AG04450 (cell line): Measurements from ENCODE around the gene JMJD6. TPM values are rescaled to one million over a fixed set of nuclear protein-coding genes. Genes with fewer than 3 reads are reported as not detected.

Source experiments
- CTCF ChIA-PET: fragments of 300-600, 350-600 bp; formaldehyde crosslinking; extraction: SDS; loops from one replicate; lab custom pipeline; 2022; ENCODE audit warnings: antibody characterized with exemption, inconsistent platforms; lab: Charles Lee
- POLR2A ChIA-PET: fragments of 350-600 bp; formaldehyde crosslinking; extraction: SDS; loops from one replicate; lab custom pipeline; 2021; ENCODE audit warnings: antibody characterized with exemption, inconsistent platforms; lab: Yijun Ruan, JAX
- DNase-seq: peaks from one replicate; pipeline ENCODE4 v3.0.0-alpha.2; 2011; ENCODE audit warnings: low read depth, low spot score
- H3K27ac ChIP-seq: one replicate; pipeline ENCODE4 v1.5.1; 2012; ENCODE audit warnings: low read depth, low read length, control low read depth
- H3K27me3 ChIP-seq: one replicate; pipeline ENCODE4 v1.6.0; 2012; ENCODE audit warnings: low read length; ENCODE audit not compliant: control insufficient read depth, insufficient read depth
- H3K4me3 ChIP-seq: 2 replicates; pipeline ENCODE4 v1.5.1; 2011; ENCODE audit warnings: mild to moderate bottlenecking, low read depth, low read length, control low read depth
- H3K9me3 ChIP-seq: 2 replicates; pipeline ENCODE4 v1.5.1; 2012; ENCODE audit warnings: low read length; ENCODE audit not compliant: control insufficient read depth, insufficient read depth
- CTCF ChIP-seq: IDR thresholded peaks from 2 replicates; pipeline ENCODE4 v1.5.1; 2011; ENCODE audit warnings: low read depth, low read length, control low read depth, inconsistent platforms
- polyA plus RNA-seq: library from polyadenylated mRNA; depleted of rRNA; stranded (reverse); fragments of >200 nt; gene quantifications from 2 replicates; pipeline ENCODE4 v1.2.3, GENCODE V29; 2011

The JMJD6 gene
- polyA plus RNA-seq, 1 experiment = 12.4 TPM

- ChIA-PET CTCF (interaction anchor here (1.0 kb wide), 1 partner anchor 8 kb away, joined by 3 read pairs; no protein-coding TSS in a partner anchor), POLR2A (interaction anchor here (0.8 to 5.4 kb wide), 4 partner anchors 9 to 189 kb away, joined by 3 to 41 read pairs (median 9); partner anchors contain the start of genes JMJD6 and METTL23)
Measured at GRCh38 chr17:76735586-76736348, 9.4 kb upstream of the JMJD6 start.

GRCh38 chr17:76735006-76735405 lies 8.6 kb upstream of the JMJD6 start:
- ChIA-PET POLR2A (interaction anchor here (0.6 to 5.4 kb wide), 4 partner anchors 8 to 358 kb away, joined by 4 to 41 read pairs (median 6); partner anchors contain the start of genes JMJD6, METTL23 and MXRA7), CTCF (interaction anchor here (1.5 kb wide), 1 partner anchor 212 kb away, joined by 4 read pairs; no protein-coding TSS in a partner anchor)
- TF ChIP-seq CTCF = no peak
- Histone ChIP-seq H3K27ac (no peak overlapping the region), H3K4me3 (peak overlapping the region; percentile 96), H3K9me3 (no peaks in the 10 kb centered on the region; the same call in 1 of the 2 replicates), H3K27me3 (no peaks in the 10 kb centered on the region)
- no peak for DNase-seq

More at GRCh38 chr17:76735586-76736348, 9.4 kb upstream of the JMJD6 start:
- Histone ChIP-seq H3K27me3 (no peaks in the 10 kb centered on the region), H3K9me3 (no peaks in the 10 kb centered on the region; the same call in 1 of the 2 replicates), H3K27ac (peak overlapping the region; percentile 39), H3K4me3 (peak overlapping the region; percentile 96)
- no peak for TF ChIP-seq CTCF
- DNase-seq = no peak

GRCh38 chr17:76734080-76734840 lies 7.9 kb upstream of the JMJD6 start:
- Histone ChIP-seq H3K9me3 (no peaks in the 10 kb centered on the region; the same call in 1 of the 2 replicates), H3K27me3 (no peaks in the 10 kb centered on the region), H3K27ac (no peak overlapping the region), H3K4me3 (peak overlapping the region; percentile 96)
- ChIA-PET POLR2A (interaction anchor here (1.2 to 5.4 kb wide), 3 partner anchors 8 to 23 kb away, joined by 4 to 41 read pairs (median 6); partner anchors contain the start of genes JMJD6, METTL23 and MXRA7), CTCF (interaction anchor here (1.5 kb wide), 1 partner anchor 212 kb away, joined by 4 read pairs; no protein-coding TSS in a partner anchor)
- DNase-seq = no peak
- TF ChIP-seq CTCF = no peak

- no peaks in the 10 kb centered on the region for H3K27me3 ChIP-seq
- CTCF ChIA-PET = interaction anchor here (1.5 kb wide), 2 partner anchors 18 to 211 kb away, joined by 4 to 5 read pairs; no protein-coding TSS in a partner anchor
- no peak for TF ChIP-seq CTCF
- H3K27ac ChIP-seq = no peak overlapping the region
- H3K4me3 ChIP-seq = no peak overlapping the region
- no peak for DNase-seq
- POLR2A ChIA-PET = no interaction called here
- no peaks in the 10 kb centered on the region; the same call in 1 of the 2 replicates for H3K9me3 ChIP-seq
Measured at GRCh38 chr17:76733618-76733957, 7.2 kb upstream of the JMJD6 start.
